Stimulated activated CD4-positive, alpha-beta T cell treated with anti-CD3 and anti-CD28 coated beads, Interleukin-1b, Interleukin-23, amount 100 ng/mL, for 48 hours (primary cell): ENCODE data around the gene ELAVL1.

Experiments used
- DNase-seq: peaks from one replicate; pipeline ENCODE4 v3.0.0-alpha.2; 2020

The ELAVL1 gene

DNA sequence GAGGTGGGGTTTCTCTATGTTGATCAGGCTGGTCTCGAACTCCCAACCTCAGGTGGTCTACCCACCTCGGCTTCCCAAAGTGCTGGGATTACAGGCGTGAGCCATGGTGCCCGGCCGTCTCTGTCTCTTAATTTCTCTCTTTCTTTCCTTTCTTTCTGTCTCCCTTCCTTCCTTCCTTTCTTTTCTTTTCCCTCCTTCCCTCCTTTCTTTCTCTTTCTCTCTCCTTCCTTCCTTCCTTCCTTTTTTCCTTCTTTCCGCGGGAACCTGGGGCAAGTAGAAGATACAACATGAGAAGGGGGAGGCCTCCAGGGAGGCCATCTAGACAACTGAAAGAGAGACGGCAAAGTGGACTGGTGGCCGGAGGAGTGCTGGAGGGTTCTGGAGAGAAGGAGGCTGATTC is 15.2 kb upstream of the ELAVL1 start:
- no peak for DNase-seq

DNA sequence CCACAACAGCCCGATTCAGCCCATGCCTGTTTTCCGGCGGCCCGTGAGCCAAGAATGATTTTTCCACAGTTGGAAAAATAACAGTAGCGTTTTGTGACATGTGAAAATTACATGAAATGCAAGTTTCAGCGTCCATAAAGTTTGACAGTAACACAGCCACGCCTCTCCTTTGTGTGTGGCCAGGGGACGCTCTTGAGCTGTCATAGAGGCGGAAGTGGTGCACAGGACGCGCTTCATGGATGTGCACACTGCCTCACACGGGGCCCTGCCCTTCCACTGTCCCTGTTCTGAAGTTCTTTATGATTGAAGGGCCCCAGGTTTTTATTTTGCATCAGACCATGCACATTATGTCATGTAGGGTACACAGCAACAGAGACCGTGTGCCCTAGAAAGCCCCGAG is 12.4 kb upstream of the ELAVL1 start:
- no peak for DNase-seq

DNA sequence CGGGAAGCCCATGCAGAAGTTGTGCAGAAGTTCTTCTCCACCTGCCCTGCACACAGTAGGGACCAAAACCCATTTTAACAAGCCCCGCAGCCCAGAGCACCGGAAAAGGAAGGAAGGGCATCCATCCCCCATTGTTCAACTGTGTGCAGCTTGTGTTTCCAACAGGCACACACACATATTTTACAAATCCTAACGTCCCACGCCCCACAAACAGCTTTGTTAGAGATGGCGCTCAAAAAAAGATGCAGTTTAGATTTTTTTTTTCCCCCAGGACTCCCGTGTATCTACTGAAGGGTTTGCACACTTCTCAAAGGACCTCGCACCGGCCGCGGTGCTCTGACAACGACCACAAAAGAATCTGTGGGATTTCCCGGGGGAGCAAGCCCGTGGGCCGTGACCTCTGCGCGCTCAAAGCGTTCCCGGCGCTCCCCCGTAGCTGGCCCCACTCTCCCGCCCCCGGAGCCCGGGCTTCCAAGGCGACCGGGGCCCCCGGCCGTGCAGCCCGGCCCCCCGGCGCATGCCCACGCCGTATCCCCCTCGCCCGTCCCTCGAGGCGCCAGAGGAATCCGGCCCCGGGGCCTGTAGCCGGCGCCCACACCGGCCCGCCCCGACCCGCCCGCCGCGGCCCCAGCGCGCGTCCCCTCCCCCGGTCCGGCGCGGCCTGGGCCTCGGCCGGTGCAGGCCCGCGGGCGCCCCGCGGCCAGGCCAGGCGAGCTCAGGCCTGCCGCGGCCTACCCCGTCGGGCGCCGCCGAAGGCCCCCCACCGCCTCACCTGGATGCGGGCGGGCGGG is 523 bp downstream of the ELAVL1 start:
- DNase-seq = peak; percentile 7

DNA sequence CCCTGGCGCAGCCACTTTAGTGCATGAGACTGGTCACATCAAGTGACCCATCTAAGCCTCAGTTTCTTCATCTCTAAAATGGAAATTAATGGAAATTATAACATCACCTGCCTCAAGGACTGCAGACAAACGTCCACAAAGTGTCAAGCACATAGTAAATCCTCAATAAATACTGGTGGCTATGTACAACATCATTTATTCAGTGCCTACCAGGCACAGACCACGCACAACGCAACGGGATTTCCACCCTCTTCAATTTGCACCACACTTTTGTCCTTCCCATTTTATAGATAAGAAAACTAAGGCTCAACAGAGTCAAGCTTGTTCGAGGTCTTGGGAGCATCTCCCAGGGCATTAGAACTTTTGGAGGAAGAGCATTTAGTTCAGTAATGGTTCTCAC is 1.4 kb downstream of the ELAVL1 start:
- no peak for DNase-seq

DNA sequence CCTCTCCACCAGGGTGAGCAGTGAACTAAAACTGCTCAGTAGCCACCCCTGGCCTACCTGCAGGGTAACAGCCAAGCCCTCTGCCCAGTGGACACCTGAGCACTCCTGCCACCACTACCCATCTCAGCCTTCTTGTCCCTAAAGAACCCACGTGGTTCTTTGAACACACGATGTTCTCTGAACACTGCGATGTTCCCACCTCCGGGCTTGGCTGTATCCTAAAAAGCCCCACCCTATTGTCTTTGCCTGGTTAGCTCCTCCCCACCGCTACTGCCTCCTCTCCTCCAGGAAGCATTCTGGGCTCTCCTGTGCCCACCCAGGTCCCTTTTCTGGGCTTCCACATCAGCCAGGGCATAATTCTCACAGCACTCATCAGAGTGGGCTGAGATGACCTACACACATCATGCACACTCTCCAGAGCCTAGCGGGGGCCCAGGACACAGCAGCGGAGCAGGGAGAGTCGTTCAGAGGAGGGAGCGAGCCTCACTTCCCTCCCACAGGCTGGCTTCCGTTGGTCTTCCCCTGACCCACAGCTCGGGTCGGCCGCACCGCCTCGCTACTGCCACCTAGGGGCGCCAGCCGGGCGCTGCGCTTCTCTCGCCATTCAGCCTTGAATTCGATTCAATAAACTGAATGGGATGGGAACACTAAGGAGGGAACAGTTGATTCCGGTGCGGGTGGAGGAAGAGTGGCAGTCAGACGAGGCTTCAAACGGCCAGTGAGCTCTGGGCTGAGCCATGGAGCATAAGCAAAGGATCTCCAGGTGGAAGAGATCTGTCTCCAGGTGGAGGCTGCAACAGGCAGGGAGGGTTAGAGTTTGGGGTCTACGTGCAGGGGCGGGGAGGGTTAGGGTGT is 3.2 kb downstream of the ELAVL1 start:
- DNase-seq = peak; percentile 76

DNA sequence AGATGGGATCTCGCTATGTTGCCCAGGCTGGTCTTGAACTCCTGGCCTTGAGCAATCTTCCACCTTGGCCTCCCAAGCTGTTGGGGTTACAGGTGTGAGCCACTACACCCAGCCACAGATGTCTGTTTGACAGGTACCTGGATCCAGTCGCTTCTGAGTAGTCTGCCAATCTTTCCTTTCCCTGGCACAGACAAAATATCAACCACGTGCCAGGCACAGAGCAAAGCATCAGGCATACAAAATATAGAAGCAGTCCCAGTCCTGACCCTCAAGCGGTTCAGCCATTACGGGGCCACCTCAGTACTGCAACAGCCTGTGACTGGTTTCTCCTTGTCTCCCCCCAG is 3.8 kb downstream of the ELAVL1 start:
- no peak for DNase-seq

DNA sequence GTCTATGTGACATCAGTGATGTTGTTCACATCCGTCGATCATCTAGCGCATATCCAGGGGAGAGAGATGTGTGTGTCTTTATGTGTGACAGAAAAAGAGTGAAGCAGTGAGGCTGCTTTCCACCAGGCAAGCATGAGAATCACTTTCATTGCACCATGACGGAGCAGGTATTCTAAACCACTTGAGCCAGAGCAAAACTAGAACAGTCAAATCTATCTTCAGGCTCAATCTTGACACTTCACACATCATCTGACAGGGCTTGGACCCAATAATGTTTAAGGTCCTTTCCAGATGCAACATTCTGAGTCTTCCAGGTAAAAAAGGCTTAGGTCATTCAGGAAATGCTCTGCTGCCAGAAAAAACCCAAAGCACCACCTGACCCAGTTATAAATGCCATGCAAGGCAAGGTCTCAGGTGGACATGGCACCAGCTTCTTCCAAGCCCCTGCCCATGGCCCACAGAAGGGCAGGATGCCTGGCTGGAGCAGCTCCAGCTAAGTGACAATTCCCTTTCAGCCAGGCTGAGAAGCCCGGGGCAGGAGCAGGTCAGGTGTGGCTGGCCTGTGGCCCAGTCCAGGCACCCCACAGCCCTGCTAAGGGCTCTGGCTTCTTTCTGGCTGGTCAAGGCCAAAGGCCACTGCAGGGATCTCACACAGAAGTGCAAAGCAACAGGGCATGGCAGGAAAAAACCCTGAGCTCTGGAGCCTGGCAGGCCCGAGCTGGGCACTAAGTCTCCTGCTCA is 5.0 kb downstream of the ELAVL1 start:
- no peak for DNase-seq

DNA sequence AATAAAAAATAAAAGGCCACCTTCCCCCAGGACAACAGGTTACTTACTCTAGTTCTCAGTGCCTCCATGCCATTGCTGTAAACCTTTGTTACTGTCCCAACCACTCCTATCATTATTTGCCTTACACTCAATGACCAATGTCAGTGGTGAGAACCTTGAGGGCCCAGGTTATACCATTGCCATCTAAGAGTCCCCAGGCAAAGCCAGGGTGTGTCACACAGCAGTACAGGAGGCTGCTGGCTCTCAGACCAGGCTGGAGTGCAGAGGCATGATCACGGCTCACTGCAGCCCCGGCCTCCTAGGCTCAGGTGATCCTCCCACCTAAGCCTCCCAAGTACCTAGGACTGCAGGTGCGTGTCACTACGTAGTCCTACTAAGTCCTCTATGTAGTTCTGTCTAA is 6.1 kb downstream of the ELAVL1 start:
- DNase-seq = no peak

DNA sequence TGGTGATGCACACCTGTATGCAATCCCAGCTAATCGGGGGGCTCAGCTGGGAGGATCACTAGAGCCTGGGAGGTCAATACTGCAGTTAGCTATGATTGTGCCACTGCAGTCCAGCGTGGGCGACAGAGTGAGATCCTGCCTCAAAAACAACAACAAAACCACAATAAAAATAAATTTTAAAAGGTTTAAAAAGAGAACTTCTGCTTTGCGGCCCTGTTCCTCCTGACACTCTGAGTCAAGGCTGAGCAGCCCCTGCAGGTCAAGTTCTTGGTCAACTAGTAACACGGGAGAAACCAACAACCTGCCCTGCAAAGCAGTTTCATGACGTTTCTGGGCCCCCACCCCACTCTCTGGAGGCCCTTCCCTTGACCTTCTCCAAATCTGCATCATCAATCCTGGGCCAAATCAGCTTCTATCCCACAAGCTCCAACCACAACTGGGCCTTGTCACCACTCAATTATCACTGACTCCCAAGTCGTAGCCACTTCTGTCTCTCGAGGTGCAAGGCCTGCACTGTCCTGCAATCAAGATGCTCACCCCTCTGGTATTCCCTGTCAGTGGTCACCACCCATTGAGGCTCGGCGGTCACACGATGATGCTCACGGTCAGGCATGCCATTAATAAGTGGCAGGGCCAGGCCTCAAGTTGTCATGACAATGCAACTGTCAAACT is 7.5 kb downstream of the ELAVL1 start:
- no peak for DNase-seq

DNA sequence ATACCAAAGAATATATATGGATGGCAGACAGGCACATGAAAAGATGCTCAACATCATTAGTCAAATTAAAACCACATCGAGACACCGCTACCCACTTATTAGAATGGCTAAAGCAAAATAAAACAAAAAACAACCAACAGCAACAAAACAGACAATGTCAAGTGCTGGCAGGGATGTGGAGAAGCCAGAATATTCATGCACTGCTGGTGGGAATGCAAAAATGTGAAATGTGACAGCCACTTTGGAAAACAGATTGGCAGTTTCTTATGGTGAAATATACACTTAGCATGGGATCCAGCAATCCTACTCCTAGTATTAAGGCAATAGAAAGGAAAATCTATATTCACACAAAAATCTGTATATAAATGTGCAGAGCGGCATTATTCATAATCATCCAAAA is 8.6 kb downstream of the ELAVL1 start:
- no peak for DNase-seq

DNA sequence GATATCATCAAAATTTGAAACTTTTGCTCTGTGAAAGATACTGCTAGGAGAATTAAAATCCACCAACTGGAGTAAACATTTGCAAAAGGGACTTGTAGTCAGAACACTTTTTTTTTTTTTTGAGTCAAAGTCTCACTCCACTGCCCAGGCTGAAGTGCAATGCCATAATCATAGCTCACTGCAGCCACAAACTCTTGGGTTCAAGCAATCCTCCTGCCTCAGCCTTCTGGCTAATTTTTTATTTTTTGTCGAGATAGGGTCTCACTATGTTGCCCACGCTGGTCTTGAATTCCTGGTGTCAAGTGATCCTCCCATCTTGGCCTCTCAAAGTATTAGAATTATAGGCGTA is 9.7 kb downstream of the ELAVL1 start:
- no peak for DNase-seq

DNA sequence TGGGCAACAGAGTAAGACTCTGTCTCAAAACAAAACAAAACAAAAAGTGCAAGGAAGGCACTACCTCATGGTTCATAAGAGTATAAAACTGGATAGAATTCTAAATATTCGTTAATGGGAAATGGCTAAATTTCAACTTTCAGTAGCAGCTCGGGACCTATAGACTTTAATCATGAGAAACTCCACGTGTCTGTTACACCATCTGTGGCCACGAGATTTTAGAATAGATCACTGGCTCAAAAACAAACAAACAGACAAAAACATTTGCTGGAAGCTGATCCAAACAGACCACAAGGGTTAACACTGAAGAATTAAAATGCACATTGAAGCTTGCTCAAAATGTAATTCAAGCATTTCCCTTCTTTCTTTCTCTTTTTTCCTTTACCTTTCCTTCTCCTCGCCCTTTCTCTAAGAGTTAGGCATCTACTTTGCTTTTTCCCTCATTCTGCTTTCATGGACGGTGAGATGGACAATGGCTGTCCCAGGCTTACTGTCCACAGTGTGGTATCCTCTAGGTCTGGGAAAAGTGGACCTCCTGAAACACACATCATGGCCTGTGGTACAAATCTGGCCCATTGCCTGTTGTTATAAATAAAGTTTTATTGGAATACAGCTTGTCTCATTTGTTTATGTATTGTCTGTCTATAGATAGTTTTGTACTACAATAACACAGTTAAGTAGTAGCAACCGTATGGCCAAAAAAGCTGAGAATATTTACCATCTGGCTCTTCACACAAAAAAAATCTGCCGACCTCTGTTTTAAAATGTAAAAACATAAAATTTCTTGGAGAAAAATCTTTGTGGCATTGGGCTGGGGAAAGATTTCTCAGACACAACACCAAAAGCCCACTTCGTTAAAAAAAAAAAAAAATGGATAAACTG is 10.3 kb downstream of the ELAVL1 start:
- DNase-seq = no peak

DNA sequence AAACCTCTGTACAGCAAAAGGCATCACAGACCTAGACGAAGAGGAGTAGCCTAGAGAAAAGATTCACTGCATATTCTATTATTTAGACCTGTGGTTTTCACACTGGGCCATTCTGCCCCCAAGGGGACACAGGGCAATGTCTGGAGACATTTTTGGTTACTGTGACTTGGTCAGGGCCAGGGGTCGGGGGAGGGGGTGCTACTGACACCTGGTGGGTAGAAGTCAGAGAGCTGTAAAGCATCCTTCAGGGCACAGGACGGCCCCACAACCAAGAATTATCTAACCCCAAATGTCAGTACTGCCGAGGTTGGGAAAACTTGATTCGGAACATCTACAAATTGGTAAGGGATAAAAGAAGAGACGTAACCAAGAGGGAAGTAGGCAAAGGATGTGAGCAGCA is 11.3 kb downstream of the ELAVL1 start:
- DNase-seq = no peak

DNA sequence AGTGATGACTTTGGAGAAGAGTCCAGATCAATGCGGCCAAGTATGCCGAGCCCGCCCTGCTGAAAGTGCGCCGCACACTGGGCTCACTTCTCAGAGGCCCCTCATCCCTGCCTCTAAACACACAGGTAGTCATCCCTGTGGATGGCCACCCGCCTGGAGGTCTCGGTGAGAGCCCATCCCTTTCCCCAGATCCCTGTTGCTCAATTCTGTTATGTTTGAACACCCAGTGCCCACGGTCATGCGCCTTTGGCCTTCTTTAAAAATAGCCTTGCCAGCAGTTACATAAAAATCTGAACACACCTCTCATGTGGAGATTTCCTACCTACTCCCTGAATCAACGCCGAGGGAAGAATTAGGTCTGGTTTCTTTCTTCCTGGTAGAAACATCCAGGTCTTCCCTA is 11.9 kb downstream of the ELAVL1 start:
- no peak for DNase-seq

DNA sequence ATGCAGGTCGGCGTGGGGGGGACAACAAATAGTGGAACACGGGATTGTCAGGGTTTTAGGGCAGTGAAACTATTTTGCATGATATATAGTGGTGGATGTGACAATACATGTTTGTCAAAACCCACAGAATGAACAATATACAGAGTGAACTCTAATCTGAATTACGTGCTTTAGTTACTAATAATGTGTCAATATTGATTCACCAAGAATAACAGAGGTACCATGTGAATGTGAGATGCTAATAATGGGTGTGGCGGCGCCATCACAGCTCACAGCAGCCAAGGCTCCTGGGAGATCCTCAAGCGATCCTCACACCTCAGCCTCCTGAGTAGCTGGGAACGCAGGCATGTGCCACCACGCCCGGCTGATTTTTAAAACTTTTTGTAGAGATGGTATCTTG is 12.9 kb downstream of the ELAVL1 start:
- DNase-seq = no peak

DNA sequence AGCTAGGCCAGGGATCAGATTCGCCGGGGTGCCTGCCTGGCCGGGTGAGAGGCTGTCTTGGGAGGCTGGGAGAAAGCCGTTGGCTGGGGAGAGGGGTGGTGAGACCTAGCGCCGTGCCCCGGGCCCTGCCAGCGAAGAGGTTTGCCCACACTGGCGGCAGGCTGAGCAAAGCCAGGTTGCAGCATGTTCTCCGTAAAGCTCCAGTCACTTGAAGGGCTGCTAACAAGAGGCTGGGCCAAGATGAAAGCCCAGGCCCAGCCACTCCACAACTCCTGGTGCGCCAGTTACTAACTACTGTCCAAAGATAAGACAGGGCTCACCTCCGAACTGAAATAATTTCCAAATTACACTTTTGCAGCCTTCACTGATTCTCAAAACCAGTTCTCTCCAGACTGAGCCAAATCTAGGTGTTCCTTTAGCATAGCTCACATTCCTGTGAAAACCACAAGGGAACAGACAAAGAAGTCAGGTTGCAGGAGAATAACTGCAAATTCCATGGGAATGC is 16.3 kb downstream of the ELAVL1 start:
- DNase-seq = no peak

DNA sequence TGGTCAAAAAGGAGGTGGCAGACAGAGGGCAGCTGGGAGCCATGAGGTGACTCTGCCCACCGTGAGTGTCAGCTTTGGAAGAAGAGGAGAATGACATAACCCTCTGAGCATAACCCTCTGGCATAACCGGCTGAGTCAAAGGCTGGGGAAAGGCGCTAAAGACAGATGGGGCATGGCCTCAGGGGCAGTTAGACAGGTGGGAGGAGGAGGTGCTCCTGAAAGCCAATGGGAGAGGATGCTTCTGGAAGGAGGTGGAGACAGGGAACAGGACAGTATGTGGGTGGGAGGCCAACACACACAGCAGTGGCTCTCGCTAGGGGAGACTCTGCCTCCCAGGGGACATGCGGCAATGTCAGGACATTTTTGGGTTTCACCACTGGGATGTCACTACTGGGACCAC is 17.1 kb downstream of the ELAVL1 start:
- DNase-seq = no peak

DNA sequence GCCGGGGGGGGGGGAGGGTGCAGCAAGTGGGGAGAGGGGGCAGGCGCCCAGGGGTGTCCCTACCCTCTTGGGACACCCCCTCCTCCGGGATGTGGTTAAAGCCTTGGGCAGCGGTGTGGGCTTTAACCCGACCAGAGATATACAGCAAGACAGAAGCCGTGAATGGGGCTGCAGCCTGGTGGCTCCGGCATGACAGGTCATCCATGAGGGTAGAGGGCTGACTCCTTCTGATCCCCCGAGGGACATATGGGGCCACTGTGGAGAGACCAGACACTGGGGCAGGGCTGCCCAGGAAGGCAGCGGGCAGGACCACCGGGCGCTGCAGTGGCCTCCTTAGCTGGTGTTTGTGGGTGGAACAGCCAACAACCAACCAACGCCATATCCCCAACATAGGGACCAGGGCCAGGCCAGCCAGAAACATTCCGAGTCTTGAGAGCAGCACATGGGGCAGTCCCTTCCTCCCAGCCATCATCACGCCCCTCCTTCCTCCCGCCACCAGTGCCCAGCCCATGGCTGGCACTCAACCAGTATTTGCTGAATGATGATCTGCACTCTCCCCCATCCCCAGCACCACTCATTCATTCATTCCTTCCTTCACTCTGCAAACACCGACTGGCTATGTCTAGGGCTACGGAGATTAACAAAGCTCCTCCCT is 18.2 kb downstream of the ELAVL1 start:
- no peak for DNase-seq

DNA sequence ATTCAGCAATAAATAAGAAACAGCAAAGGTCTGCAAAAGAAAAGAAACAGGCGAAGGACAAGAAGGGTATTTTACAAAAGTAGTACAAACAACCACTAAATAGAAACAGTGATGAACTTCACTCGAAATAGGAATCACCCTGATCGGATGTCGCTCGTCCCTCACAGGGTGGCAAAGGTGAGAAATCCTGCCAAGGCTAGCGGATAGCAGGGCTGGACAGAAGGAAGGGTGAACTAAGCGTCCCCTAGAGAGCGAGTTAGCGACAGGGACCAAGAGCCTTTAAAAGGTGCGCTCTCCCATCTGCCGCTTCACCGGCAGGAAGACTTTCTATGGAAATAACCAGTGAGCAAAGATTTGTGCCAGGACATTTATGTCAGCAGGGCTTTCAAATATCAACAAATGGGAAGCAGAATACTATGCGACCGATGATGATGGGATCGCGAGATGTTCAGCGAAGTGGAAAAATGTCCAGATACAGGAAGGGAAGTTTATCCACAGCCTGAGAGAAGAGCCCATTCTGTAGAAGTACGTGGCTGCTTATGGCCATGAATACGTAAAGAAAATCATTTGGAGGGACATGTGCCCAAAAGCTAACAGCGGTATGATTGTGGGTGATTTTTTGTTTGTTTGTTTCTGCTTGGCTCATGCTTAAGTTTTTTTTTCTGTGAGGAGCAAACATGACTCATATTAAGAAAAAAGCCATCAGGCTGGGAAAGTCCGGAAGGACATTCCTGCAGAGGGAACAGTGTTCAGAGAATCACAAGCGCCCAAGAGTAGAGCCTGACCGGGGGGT is 18.9 kb downstream of the ELAVL1 start:
- DNase-seq = no peak

DNA sequence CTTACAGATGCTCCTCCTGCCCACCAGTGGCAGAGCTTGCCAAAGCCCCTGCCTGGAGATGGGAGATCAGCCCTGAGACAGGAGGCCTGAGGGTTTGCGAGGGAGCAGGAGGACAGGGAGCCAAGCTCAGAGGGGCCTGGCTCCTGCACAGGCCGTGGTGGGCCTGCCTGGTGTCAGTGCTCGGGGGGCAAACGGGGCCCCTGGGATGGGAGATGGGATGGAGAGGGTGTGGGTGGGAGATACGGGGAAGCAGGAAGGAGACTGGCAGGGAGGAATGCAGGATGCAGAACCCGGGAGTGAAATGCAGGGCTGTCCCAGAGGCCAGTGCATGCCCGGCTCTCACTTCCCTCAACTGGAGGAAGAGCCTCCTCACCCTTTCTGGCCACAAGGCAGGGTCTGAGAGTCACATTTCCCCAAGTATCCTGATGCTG is 19.9 kb downstream of the ELAVL1 start:
- DNase-seq = no peak
